GM21529 (cell line): ENCODE measurements around the gene RHBDF2.

Source experiments
- ATAC-seq: cut with Tn5 transposase; IDR thresholded peaks from one replicate; pipeline ENCODE4 v1.9.1; 2021; ENCODE audit not compliant: unreplicated experiment

RHBDF2 gene

GRCh38 chr17:76502341-76503211 lies 1.4 kb upstream of the RHBDF2 start:
- no peak for ATAC-seq

- no peak for ATAC-seq
Measured at GRCh38 chr17:76501827-76502307, 644 bp upstream of the RHBDF2 start.

- ATAC-seq, result peak; percentile 16
Measured at GRCh38 chr17:76500747-76501017, 541 bp downstream of the RHBDF2 start.

DNA sequence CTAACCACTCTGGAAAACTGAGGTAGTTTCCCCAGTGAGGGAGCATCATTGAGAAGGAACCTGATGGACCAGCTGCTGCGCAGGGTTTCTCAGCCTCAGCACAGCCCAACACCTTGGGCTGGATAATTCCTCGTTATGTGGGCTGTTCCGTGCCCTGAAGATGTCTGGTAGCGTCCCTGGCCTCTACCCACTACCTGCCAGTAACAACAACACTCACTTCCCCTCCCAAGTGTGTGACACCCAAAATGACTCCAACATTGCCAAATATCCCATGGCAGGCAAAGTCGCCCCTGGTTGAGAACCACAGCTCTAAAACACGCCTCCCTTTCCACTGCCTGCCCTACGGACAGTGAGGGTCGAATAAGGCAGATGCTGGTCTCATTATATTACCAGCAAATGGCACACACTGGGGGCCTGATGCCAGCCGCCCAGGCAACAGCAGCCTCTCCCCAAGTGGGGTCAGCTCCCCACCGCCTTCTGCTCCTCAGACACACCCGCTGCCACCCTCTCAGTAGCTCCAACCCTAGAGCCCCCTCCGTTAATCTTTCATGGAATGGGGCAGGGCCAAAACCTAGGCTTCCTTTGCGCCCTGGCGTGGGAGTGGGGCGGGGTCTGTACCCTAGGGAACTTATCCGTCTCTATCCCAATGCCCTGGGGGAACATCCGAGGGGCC lies 1.0 kb downstream of the RHBDF2 start:
- ATAC-seq, result peak; percentile 3

DNA sequence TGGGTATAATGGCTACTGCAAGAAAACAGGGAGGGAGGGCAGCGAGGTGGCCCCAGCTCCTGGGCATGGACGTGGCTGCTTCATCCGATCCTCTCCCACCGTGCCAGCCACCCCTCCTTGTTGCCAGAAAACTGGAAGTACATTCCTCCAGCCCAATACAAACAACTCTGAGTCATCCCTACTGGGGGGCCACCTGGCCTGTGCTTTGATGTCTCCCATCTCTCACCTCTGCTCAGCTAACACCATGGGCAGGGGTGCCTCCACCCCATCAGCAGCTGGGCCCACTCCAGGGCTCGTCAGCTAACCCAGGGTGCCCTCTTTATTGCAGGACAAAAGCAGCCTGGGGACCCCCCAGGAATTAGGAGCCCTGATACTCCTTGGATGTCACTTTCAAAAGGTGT lies 2.0 kb downstream of the RHBDF2 start:
- ATAC-seq, result no peak

DNA sequence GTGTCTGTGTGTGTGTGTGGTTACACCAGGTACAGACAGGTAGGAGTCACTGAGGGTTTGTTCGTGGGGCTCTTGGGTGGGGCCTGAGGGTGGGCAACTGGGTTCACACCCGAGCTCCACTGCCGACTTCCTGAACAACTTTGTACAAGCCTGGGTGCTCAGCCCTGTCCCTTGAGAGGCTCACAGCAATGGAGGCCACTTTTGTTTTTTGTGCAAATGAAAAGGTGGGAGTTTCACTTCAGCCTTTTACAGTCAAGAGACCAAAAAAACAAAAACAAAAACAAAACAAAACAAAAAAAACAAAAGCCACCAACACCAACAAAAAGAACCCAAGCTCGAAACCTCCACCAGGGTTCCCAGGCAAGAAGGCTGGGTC lies 2.4 kb downstream of the RHBDF2 start:
- ATAC-seq, result no peak

DNA sequence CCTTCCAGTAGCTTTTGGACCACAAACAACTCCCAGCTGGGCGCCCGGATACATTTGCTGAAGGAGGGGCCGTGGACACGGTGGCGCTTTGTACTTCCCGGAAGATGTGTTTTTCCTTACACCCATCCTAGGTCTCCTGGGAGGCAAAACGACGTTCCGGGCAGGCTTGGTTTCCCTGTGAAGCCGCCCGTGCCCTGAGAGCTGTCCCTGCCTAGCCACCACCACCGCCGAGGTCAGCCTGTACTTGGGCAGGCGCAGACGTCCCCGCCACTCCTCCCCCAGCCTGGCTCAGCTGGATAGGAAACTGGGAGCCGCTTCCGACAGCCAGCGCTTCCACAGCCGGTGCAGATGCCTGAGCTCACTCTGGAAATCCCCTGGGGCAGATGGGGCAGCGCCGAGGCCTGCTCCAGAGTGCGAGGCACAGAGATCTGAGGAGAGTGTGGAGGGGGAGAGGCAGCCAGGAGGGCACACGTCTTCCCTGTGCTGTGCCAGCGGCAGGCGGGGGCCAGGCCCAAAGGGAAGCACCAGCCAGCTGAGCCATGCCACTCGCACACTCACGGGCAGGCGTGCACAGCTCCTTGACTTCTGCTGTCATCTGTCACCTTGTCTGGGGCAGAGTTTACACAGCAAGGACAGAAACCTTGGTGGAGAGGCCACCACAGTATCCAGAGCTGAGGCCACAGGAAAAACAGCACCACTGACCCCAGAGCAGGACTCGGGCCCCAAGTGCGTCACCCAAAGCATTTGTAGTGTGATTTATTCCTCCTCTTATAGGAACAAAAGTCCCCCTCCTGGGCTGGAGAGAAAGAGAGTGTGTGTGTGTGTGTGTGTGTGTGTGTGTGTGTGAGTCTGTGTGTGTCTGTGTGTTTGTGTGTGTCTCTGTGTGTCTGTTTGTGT lies 3.0 kb downstream of the RHBDF2 start:
- ATAC-seq, result no peak

- ATAC-seq, result no peak
Measured at GRCh38 chr17:76497699-76497978, 3.6 kb downstream of the RHBDF2 start.

GRCh38 chr17:76496464-76496863 lies 4.8 kb downstream of the RHBDF2 start:
- no peak for ATAC-seq

GRCh38 chr17:76495663-76496400 lies 5.4 kb downstream of the RHBDF2 start:
- no peak for ATAC-seq

DNA sequence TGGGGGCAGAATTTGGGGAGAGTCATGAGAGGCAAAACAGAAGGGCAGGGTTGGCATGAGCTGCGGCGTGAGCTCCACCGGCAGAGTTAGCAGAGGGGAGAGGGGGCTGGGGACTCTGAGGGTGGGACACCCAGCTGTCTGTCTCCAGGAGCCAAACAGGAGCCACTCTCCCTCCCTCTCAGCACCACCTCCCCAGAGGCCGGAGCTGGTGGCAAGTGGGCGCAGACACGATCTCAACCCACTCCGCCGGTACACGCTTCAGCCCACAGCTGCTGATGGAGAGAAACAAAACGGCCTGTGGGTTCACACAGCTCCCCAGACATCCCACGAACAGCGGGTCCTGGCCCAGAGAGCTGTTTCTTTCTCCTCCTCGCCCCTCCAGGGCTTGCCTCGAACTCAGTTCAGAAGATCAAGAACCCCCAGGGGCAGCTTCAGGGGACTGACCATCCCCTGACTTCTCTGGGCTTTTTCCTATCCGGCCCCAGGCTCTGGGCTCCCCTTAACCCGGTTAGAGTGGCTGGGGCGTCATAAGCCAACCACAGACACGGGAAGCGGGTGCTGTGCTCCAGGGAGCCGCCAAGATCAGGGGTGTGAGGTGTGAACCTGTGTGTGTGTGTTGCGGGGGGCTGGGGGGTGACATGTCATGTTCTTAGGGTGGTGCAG lies 7.6 kb downstream of the RHBDF2 start:
- no peak for ATAC-seq

DNA sequence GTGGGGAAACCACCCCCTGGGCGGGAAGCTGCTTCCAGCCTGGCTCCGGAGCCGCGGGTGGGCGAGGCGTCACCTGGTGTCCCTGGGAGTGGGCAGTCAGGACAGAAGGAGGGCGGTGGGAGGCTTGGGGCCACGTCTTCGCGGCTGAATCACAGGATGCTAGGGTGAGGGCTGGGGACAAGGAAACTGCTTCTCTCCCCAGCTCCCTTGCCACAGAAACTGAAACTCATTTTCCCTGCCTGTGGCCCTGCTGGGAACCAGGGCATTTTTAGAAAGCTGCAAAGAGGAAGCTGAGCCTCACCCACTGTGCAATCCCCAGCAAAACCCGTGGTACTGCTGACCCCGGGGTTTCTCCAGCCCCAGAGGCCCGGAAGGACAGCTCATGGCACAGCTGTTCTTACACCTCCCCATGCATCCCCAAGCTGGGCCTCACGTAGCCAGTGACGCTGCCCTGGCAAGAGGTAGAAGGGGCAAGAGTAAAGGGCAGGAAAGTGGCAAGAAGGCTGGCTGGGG lies 8.2 kb downstream of the RHBDF2 start:
- ATAC-seq, result peak; percentile 48

DNA sequence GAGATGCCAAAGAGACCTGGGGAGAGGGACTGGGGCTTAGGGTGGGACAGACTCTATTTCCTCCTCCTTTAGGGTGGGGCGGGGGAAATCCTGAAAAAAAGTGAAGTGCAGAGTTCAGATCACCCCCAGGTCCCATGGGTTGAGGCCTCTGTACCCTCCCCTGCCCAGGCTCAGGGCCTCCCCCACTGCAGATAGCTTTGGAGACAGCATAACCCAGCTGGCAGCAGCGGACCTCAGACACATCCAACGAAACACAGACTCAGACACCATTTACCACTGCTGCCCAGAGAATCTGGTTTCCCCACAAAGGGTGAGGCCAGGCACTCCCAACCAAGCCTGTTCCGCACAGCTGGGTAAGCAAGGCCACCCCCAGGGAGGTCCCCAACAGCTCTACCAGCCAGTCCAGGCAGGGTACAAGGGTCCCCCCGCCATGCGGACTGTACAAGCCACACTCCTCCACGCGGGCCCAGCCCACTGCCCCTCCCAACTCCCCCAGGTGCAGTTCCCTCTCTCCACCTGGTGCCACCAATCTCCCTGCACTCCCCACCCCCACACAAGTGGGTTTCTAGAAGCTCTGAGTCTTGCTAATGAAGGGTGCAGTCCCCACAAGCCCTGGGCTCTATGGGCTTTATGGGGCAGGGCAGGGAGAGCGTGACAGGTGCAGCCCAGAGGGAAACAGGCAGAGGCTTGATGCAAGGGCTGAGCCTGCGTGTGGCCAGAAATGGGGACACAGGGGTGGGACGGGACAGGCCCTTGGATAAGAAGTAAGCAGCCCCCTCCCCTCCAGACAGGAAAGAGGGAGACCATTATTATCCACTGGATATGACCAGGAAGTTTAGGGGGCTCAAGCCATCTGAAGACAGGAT lies 8.9 kb downstream of the RHBDF2 start:
- peak; percentile 37 for ATAC-seq

DNA sequence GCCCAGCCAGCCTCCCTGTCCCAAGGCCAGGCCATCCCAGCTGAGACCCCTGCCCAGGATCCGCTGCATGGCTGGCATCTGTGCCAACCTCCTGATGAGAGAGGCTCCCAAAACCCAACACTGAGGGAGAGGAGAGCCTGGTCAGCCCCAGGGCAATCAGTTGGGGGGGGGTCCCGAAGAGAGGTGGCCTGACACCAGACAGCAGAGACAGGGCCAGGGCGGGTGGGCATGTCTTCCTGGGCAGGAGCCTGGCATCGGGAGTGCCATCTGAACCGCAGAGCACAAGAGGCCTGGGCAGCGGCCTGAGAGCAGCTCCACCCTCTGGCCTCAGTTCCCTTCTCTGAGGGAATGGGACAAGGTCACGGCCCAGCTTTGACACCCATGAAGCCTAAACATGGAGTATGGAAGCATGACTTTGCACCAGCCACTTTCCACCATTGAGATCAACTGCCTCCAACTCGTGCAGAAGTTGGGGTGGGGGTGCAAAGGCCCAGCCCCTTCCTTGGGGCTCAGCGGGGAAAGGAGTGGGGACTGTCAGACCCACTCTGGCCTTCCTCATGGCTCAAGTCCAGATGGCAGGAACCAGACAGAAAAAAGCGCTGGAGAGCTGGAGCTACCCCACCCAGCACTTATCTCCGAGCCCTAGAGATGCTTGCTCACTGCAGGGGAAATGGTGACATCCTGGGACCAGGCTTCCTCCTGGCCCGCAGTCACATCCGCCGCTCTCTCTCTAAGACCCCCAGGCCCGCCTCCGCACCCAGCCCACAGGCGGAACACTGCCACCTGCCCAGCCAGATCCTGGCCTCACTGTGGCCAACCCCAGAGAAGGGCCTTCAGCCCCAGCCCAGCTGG lies 9.7 kb downstream of the RHBDF2 start:
- ATAC-seq, result no peak

DNA sequence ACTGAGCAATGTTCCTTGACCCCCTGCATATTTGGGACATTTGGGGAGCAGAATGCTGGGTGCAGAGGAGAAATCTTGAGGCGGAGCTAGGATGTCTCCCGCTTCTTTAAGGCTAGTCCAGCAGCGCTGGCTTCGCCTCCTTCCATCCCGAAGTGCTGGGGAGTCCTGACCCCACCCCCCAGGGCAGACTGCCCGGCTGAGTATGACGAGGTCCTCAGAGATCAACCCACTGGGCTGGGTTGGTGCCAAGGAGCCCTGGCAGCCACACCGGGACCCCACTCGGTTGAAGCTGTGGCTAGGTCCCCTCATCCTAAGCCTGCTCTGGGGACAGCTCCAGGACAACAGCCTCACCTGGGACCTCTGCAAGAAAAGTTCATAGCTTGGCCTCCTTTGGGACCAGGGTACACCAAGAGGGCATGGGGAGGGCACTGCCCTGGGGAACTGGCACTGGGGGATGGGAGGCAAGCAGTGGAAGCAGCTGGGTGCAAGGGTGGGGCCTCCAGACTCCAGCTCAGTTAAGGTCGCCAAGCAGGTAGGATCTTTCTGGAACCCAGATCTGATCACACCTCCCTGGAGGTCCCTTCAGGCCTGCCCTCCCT lies 11.0 kb downstream of the RHBDF2 start:
- ATAC-seq, result no peak

- no peak for ATAC-seq
Measured at GRCh38 chr17:76487451-76488192, 13.6 kb downstream of the RHBDF2 start.

DNA sequence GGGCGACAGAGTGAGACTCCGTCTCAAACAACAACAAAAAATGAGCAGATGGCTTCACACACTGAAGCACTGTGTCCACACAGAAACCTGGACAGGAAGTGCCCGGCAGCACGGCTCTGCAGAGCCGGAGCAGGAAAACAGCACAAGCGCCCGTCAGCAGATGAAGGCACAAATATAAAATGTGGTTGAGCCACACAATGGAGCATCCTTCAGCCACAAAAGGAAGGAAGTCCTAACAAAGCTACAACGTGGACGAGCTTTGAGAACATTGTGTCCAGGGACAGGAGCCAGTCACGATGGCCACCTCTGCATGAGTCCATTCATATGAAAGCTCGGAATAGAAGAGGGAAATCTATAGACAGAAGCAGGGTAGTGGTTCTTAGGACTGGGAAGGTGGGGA lies 15.7 kb downstream of the RHBDF2 start:
- no peak for ATAC-seq
